Osteoblast (primary cell): ENCODE data around the gene MAP3K14. TPM values are rescaled to one million over a fixed set of nuclear protein-coding genes. Genes with fewer than 3 reads are reported as not detected.

ENCODE experiments used
- DNase-seq: peaks from one replicate; pipeline ENCODE4 v3.0.0; 2011; ENCODE audit warnings: low spot score, mixed read lengths; ENCODE audit not compliant: insufficient read length; ENCODE audit errors: missing footprints
- H2AFZ ChIP-seq: 2 replicates; pipeline ENCODE4 v1.6.0; 2011; ENCODE audit warnings: mild to moderate bottlenecking, low read length
- H3K27ac ChIP-seq: 2 replicates; pipeline ENCODE4 v1.5.1; 2011; ENCODE audit warnings: mild to moderate bottlenecking, low read depth, low read length, moderate library complexity
- H3K27me3 ChIP-seq: 2 replicates; pipeline ENCODE4 v1.6.0; 2012; ENCODE audit warnings: mild to moderate bottlenecking, control low read depth, inconsistent platforms, low read length, moderate library complexity; ENCODE audit not compliant: insufficient read depth
- H3K36me3 ChIP-seq: 2 replicates; pipeline ENCODE4 v1.5.1; 2011; ENCODE audit warnings: mild to moderate bottlenecking, low read length, control low read depth, moderate library complexity; ENCODE audit not compliant: insufficient read depth
- H3K4me1 ChIP-seq: 2 replicates; pipeline ENCODE4 v1.5.1; 2011; ENCODE audit warnings: mild to moderate bottlenecking, low read length, control low read depth, moderate library complexity; ENCODE audit not compliant: insufficient read depth
- H3K4me2 ChIP-seq: 2 replicates; pipeline ENCODE4 v1.6.0; 2011; ENCODE audit warnings: mild to moderate bottlenecking, low read length; ENCODE audit not compliant: insufficient read depth
- H3K4me3 ChIP-seq: fragments of 200-600 bp; sonication (generic); 3 replicates; pipeline ENCODE4 v1.5.1; 2012; ENCODE audit warnings: mild to moderate bottlenecking, low read length, inconsistent platforms; ENCODE audit not compliant: insufficient read depth
- H3K79me2 ChIP-seq: 2 replicates; pipeline ENCODE4 v1.6.0; 2012; ENCODE audit warnings: mild to moderate bottlenecking, low read length, control low read depth, inconsistent platforms; ENCODE audit not compliant: insufficient read depth
- H3K9me3 ChIP-seq: 2 replicates; pipeline ENCODE4 v1.5.1; 2011; ENCODE audit warnings: low read depth, low read length, control low read depth
- H4K20me1 ChIP-seq: 2 replicates; pipeline ENCODE4 v1.6.0; 2012; ENCODE audit warnings: mild to moderate bottlenecking, low read length, control low read depth; ENCODE audit not compliant: insufficient read depth
- CTCF ChIP-seq: IDR thresholded peaks from 2 replicates; pipeline ENCODE4 v1.5.1; 2011; ENCODE audit warnings: mild to moderate bottlenecking, low read depth, low read length, moderate library complexity; ENCODE audit errors: extremely low read depth
- total RNA-seq: library from RNA; depleted of rRNA; stranded (reverse); fragments of >200 nt; gene quantifications from 2 replicates; pipeline ENCODE4 v1.2.3, GENCODE V29; 2012

MAP3K14 gene
- total RNA-seq, 1 donor: 3.6 TPM

GRCh38 chr17:45227926-45228762 lies 88.7 kb downstream of the MAP3K14 start:
- Histone ChIP-seq H3K27ac (peak overlapping the region; percentile 61), H3K4me2 (peak overlapping the region; percentile 50), H4K20me1 (no peaks in the 10 kb centered on the region), H3K4me1 (peaks cover 45% of the 10 kb centered on the region), H3K4me3 (peak overlapping the region; percentile 0), H3K36me3 (no peaks in the 10 kb centered on the region), H3K79me2 (no peaks in the 10 kb centered on the region), H3K9me3 (no peaks in the 10 kb centered on the region), H2AFZ (peak overlapping the region; percentile 41), H3K27me3 (peaks cover 6% of the 10 kb centered on the region)
- TF ChIP-seq CTCF: no peak
- peak; percentile 70 for DNase-seq

GRCh38 chr17:45227101-45227925 lies 89.5 kb downstream of the MAP3K14 start:
- no peaks in the 10 kb centered on the region for H4K20me1 ChIP-seq
- H3K4me3 ChIP-seq: no peak overlapping the region
- no peak overlapping the region for H3K27ac ChIP-seq
- H3K9me3 ChIP-seq: no peaks in the 10 kb centered on the region
- no peak overlapping the region for H3K4me2 ChIP-seq
- TF ChIP-seq CTCF: no peak
- no peak overlapping the region for H2AFZ ChIP-seq
- H3K4me1 ChIP-seq: peaks cover 45% of the 10 kb centered on the region
- DNase-seq: peak; percentile 59
- H3K36me3 ChIP-seq: no peaks in the 10 kb centered on the region
- peaks cover 14% of the 10 kb centered on the region for H3K27me3 ChIP-seq
- H3K79me2 ChIP-seq: no peaks in the 10 kb centered on the region

GRCh38 chr17:45226576-45226975 lies 90.2 kb downstream of the MAP3K14 start:
- peak; percentile 43 for DNase-seq
- Histone ChIP-seq H3K79me2 (no peaks in the 10 kb centered on the region), H3K27ac (no peak overlapping the region), H4K20me1 (no peaks in the 10 kb centered on the region), H3K27me3 (peaks cover 15% of the 10 kb centered on the region), H3K9me3 (no peaks in the 10 kb centered on the region), H3K4me3 (no peak overlapping the region), H3K4me2 (no peak overlapping the region), H3K4me1 (peaks cover 45% of the 10 kb centered on the region), H2AFZ (no peak overlapping the region), H3K36me3 (no peaks in the 10 kb centered on the region)
- TF ChIP-seq CTCF: no peak
